Upper lobe of left lung (tissue), 6 donors: ENCODE data around the gene BMP6. TPM values are rescaled to one million over a fixed set of nuclear protein-coding genes. Genes with fewer than 3 reads are reported as not detected.

ENCODE experiments used
- ATAC-seq, 2 donors: fragments of 200-7000 bp; cut with Tn5 transposase; one replicate each; pipeline ENCODE4 v1.9.1; 2022; ENCODE audit warnings: mild to moderate bottlenecking in 2 of 2, moderate library complexity in 2 of 2; ENCODE audit not compliant: low FRiP score in 2 of 2
- DNase-seq, 2 donors: peaks; one replicate each; pipeline ENCODE4 v3.0.0-alpha.2; 2019 to 2020
- H3K27ac ChIP-seq, 4 donors: fragments of 200-600 bp; sonication (generic); one replicate each; pipeline ENCODE4 v1.5.1; 2016 to 2019
- H3K27me3 ChIP-seq, 4 donors: fragments of 200-600 bp; sonication (generic); one replicate each; pipeline ENCODE4 v1.5.1; 2017 to 2019
- H3K36me3 ChIP-seq, 4 donors: fragments of 200-600 bp; sonication (generic); one replicate each; pipeline ENCODE4 v1.5.1; 2016 to 2019
- H3K4me1 ChIP-seq, 4 donors: fragments of 200-600 bp; sonication (generic); one replicate each; pipeline ENCODE4 v1.5.1; 2018 to 2019
- H3K4me3 ChIP-seq, 4 donors: fragments of 200-600 bp; sonication (generic); one replicate each; pipeline ENCODE4 v1.5.1; 2017 to 2019; ENCODE audit warnings: mild to moderate bottlenecking in 2 of 4, moderate library complexity in 1 of 4
- H3K9me3 ChIP-seq, 4 donors: fragments of 200-600 bp; sonication (generic); one replicate each; pipeline ENCODE4 v1.5.1; 2018 to 2019
- CTCF ChIP-seq, 6 experiments: fragments of 450-650 bp in 4 of 6; fragments of 200-600 bp in 2 of 6; sonication (generic) in 2 of 6; IDR thresholded peaks; one replicate each; pipeline ENCODE4 v1.5.1; 2016 to 2019; ENCODE audit warnings: antibody characterized with exemption in 6 of 6
- EP300 ChIP-seq, 4 donors: sonication (generic); formaldehyde crosslinking; IDR thresholded peaks; one replicate each; pipeline ENCODE4 v1.5.1; 2017; ENCODE audit warnings: antibody characterized with exemption in 4 of 4, control low read depth in 2 of 4
- POLR2A ChIP-seq, 4 donors: fragments of 450-650 bp; IDR thresholded peaks; one replicate each; pipeline ENCODE4 v1.5.1; 2016 to 2017; ENCODE audit warnings: antibody characterized with exemption in 4 of 4, mild to moderate bottlenecking in 2 of 4
- POLR2AphosphoS5 ChIP-seq, 2 donors: sonication (generic); formaldehyde crosslinking; IDR thresholded peaks; one replicate each; pipeline ENCODE4 v1.5.1; 2017; ENCODE audit warnings: antibody characterized with exemption in 2 of 2
- WGBS, 2 donors: methylation state at CpG; one replicate each; pipeline ENCODE4 v1.1.5; 2017 to 2018; 5-methylcytosine and 5-hydroxymethylcytosine counted together
- total RNA-seq, 6 donors: library from RNA; depleted of rRNA in 4 of 6; stranded (reverse); fragments of >200 nt in 4 of 6; gene quantifications; one replicate each; pipeline versions ENCODE4 v1.1.0 to v1.2.1, GENCODE V29; 2016 to 2021
- donor health status: DM: no; HTN: no; CAD: no; lungs with moderate emphysema.
- donor health status: DM: no; HTN: yes; CAD: no; lungs with severe emphysema.

BMP6 gene
- total RNA-seq, 6 donors from 2014 or later = 1.0 to 25.4 (median 5.2) TPM

- Histone ChIP-seq H3K27ac (no peak overlapping the region), H3K36me3 (no peaks in the 10 kb centered on the region), H3K4me1 (peaks cover 0 to 2% (median 0%) of the 10 kb centered on the region in 4 donors), H3K9me3 (no peaks in the 10 kb centered on the region), H3K27me3 (no peaks in the 10 kb centered on the region), H3K4me3 (no peak overlapping the region)
- DNase-seq = no peak
- ATAC-seq = no peak
- 76 to 86% methylated on average over 5 of the region's 5 CpGs for WGBS, 2 donors
- TF ChIP-seq POLR2A (IDR thresholded peaks at IDR 0.05) = no peak
These were observed 102.2 kb downstream of the BMP6 start for GRCh38 chr6:7828124-7828523.

GRCh38 chr6:7832904-7833750 is 107.2 kb downstream of the BMP6 start:
- no peaks in the 10 kb centered on the region for H3K9me3 ChIP-seq
- ATAC-seq (no peak), DNase-seq (no peak)
- no peaks in the 10 kb centered on the region for H3K36me3 ChIP-seq
- TF ChIP-seq CTCF (IDR thresholded peaks at IDR 0.05) (no peak), POLR2AphosphoS5 (IDR thresholded peaks at IDR 0.05) (no peak), POLR2A (IDR thresholded peaks at IDR 0.05) (no peak), EP300 (IDR thresholded peaks at IDR 0.05) (no peak)
- 73 to 76% methylated on average over 9 of the region's 9 CpGs for WGBS, 2 donors
- no peaks in the 10 kb centered on the region for H3K4me1 ChIP-seq
- H3K27ac ChIP-seq = no peak overlapping the region
- H3K27me3 ChIP-seq = no peaks in the 10 kb centered on the region
- H3K4me3 ChIP-seq = no peak overlapping the region

GRCh38 chr6:7833751-7834070 is 107.8 kb downstream of the BMP6 start:
- H3K27ac ChIP-seq = no peak overlapping the region
- TF ChIP-seq EP300 (IDR thresholded peaks at IDR 0.05) = no peak
- no peak for TF ChIP-seq POLR2AphosphoS5 (IDR thresholded peaks at IDR 0.05)
- no peak for TF ChIP-seq CTCF (IDR thresholded peaks at IDR 0.05)
- TF ChIP-seq POLR2A (IDR thresholded peaks at IDR 0.05) = no peak
- DNase-seq = no peak
- no peaks in the 10 kb centered on the region for H3K9me3 ChIP-seq
- no peaks in the 10 kb centered on the region for H3K4me1 ChIP-seq
- no peaks in the 10 kb centered on the region for H3K36me3 ChIP-seq
- H3K4me3 ChIP-seq = no peak overlapping the region
- ATAC-seq = no peak
- WGBS, 2 donors = 46 to 49% methylated on average over 4 of the region's 4 CpGs
- no peaks in the 10 kb centered on the region for H3K27me3 ChIP-seq

- Histone ChIP-seq H3K9me3 (no peaks in the 10 kb centered on the region), H3K4me1 (no peaks in the 10 kb centered on the region), H3K27ac (no peak overlapping the region), H3K27me3 (no peaks in the 10 kb centered on the region), H3K36me3 (no peaks in the 10 kb centered on the region), H3K4me3 (no peak overlapping the region)
- DNase-seq (no peak), ATAC-seq (no peak)
- TF ChIP-seq POLR2A (IDR thresholded peaks at IDR 0.05) = no peak
- TF ChIP-seq CTCF (IDR thresholded peaks at IDR 0.05) = no peak
- TF ChIP-seq EP300 (IDR thresholded peaks at IDR 0.05) = no peak
- no peak for TF ChIP-seq POLR2AphosphoS5 (IDR thresholded peaks at IDR 0.05)
- WGBS, 2 donors = 89 to 96% methylated on average over 4 of the region's 4 CpGs
These were observed 110.6 kb downstream of the BMP6 start for GRCh38 chr6:7836371-7837026.

- H3K4me3 ChIP-seq = no peak overlapping the region
- no peaks in the 10 kb centered on the region for H3K9me3 ChIP-seq
- no peaks in the 10 kb centered on the region for H3K27me3 ChIP-seq
- TF ChIP-seq CTCF (IDR thresholded peaks at IDR 0.05) = no peak
- no peak for TF ChIP-seq EP300 (IDR thresholded peaks at IDR 0.05)
- no peak for TF ChIP-seq POLR2A (IDR thresholded peaks at IDR 0.05)
- no peak for TF ChIP-seq POLR2AphosphoS5 (IDR thresholded peaks at IDR 0.05)
- DNase-seq (no peak), ATAC-seq (no peak)
- WGBS, 2 donors = 69 to 77% methylated on average over 3 of the region's 3 CpGs
- no peaks in the 10 kb centered on the region for H3K4me1 ChIP-seq
- H3K27ac ChIP-seq = no peak overlapping the region
- H3K36me3 ChIP-seq = no peaks in the 10 kb centered on the region
These were observed 116.0 kb downstream of the BMP6 start for GRCh38 chr6:7841781-7842468.
